HG03457 (cell line): Measurements from ENCODE around the gene GDPD5.

Source experiments
- ATAC-seq: cut with Tn5 transposase; IDR thresholded peaks from one replicate; pipeline ENCODE4 v1.9.1; 2021; ENCODE audit warnings: moderate number of reproducible peaks; ENCODE audit not compliant: unreplicated experiment

GDPD5 gene

GRCh38 chr11:75450236-75450635 is 75.5 kb downstream of the GDPD5 start:
- ATAC-seq = no peak

- no peak for ATAC-seq
Measured at GRCh38 chr11:75449776-75450175, 76.0 kb downstream of the GDPD5 start.

- ATAC-seq = no peak
Measured at GRCh38 chr11:75449271-75449670, 76.5 kb downstream of the GDPD5 start.

GRCh38 chr11:75447415-75447814 is 78.3 kb downstream of the GDPD5 start:
- no peak for ATAC-seq

GRCh38 chr11:75445315-75445953 is 80.3 kb downstream of the GDPD5 start:
- no peak for ATAC-seq

GRCh38 chr11:75443043-75443442 is 82.7 kb downstream of the GDPD5 start:
- no peak for ATAC-seq

GRCh38 chr11:75442161-75442885 is 83.4 kb downstream of the GDPD5 start:
- no peak for ATAC-seq

- no peak for ATAC-seq
Measured at GRCh38 chr11:75441804-75442132, 84.0 kb downstream of the GDPD5 start.

- no peak for ATAC-seq
Measured at GRCh38 chr11:75440960-75441803, 84.6 kb downstream of the GDPD5 start.

- no peak for ATAC-seq
Measured at GRCh38 chr11:75439495-75440120, 86.1 kb downstream of the GDPD5 start.

GRCh38 chr11:75439026-75439425 is 86.7 kb downstream of the GDPD5 start:
- no peak for ATAC-seq

- ATAC-seq = no peak
Measured at GRCh38 chr11:75437966-75438659, 87.6 kb downstream of the GDPD5 start.

GRCh38 chr11:75436806-75437205 is 88.9 kb downstream of the GDPD5 start:
- no peak for ATAC-seq

GRCh38 chr11:75435571-75435925 is 90.2 kb downstream of the GDPD5 start:
- ATAC-seq = no peak

GRCh38 chr11:75434886-75435570 is 90.7 kb downstream of the GDPD5 start:
- ATAC-seq = no peak

- no peak for ATAC-seq
Measured at GRCh38 chr11:75434051-75434450, 91.7 kb downstream of the GDPD5 start.

- ATAC-seq = no peak
Measured at GRCh38 chr11:75433443-75433842, 92.3 kb downstream of the GDPD5 start.

- no peak for ATAC-seq
Measured at GRCh38 chr11:75432911-75433321, 92.8 kb downstream of the GDPD5 start, which contains the start of gene KLHL35. Gene KLHL35, minus strand, starts transcription at chr11:75433203. Its CDS starts 2,574 bp downstream, at chr11:75430629.

GRCh38 chr11:75431533-75432525 is 93.9 kb downstream of the GDPD5 start:
- ATAC-seq = no peak
